ENCODE measurements around the gene MAMLD1. TPM values are rescaled to one million over a fixed set of nuclear protein-coding genes. Genes with fewer than 3 reads are reported as not detected.
A peak's percentile ranks its signal among the peaks of the same experiment; 100 is the strongest.

MAMLD1 gene
- total and polyA plus RNA-seq, 5 donors from 2014 or later = 0.14 to 1.7 (median 0.45) TPM

DNA sequence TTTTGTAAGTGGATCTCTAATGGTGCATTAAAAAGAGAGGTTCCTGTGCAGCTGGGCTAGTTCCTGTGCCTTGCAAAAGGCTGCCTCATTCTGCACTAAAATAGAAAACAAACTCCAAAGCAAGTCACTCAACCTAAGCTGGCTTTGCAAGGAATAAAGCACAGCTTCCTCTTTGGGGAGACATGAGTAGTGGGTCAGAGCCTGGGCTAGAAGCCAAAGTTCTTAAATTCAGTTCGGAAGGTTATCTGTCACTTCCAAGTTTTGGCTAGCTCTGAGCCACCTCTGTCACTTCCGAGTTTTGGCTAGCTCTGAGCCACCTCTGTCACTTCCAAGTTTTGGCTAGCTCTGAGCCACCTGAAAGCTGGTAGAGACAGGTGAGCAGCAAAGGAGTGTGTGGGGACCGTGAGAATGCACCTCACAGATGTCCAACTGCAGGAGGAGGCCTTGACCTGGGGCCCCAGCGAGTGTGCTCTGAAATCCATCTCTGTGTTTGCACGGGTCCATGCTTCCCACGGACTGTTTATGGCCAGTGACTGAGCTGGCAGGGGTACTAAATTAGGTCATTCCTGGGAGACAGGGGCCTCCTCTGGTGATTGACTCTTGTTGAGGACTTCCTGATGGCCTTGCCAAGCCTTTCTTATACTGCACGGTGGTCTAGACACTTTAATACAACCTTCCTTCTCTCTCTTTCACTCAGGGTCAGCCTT, 36.4 kb upstream of the MAMLD1 start:
- Histone ChIP-seq H3K27me3 (ENCODE audit: control insufficient read depth, insufficient read depth, low read length) (no peaks in the 10 kb centered on the region), H3K4me3 (ENCODE audit: low read depth, low read length) (no peak overlapping the region), H3K4me1 (ENCODE audit: control insufficient read depth, insufficient read depth, low read length, poor library complexity, severe bottlenecking) (no peaks in the 10 kb centered on the region), H3K27ac (ENCODE audit: insufficient read depth, low read length, poor library complexity, severe bottlenecking) (no peak overlapping the region), H3K36me3 (ENCODE audit: control insufficient read depth, insufficient read depth, low read length) (no peaks in the 10 kb centered on the region), H3K9me3 (ENCODE audit: control insufficient read depth in 2 of 2, low read length in 2 of 2) (peaks cover 0 to 3% of the 10 kb centered on the region in 2 experiments)
- Mint-ChIP-seq H3K27me3 (no peaks in the 10 kb centered on the region), H3K4me3 (peak overlapping the region in 1 of 4 donors; percentile 58), H3K4me1 (no peaks in the 10 kb centered on the region), H3K9me3 (peaks cover 0 to 1% (median 0%) of the 10 kb centered on the region in 7 donors), H3K36me3 (no peaks in the 10 kb centered on the region), H3K27ac (no peak overlapping the region)
- no peak for ATAC-seq (ENCODE audit: low read depth in 2 of 2)
- DNase-seq = no peak

DNA sequence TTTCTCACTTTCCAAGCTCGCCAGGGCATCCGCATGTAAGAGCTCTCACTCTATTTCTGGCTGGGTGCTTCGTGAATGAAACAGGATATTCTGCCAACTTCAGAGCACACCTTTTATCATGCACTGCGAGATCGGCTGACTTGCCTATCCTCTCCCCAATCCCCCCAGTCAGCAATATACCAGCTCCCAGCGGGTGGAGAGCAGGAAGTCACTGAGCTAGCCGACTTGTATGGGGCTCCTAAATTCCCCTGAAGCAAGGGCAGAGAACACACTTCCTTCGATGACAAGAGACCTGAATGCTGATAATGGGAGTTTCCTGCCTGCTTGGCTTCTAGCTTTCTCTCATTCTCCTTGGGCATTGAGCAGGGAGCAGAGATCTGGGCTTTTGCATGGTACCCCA, 33.8 kb upstream of the MAMLD1 start:
- Histone ChIP-seq H3K36me3 (ENCODE audit: control insufficient read depth, insufficient read depth, low read length) (no peaks in the 10 kb centered on the region), H3K4me1 (ENCODE audit: control insufficient read depth, insufficient read depth, low read length, poor library complexity, severe bottlenecking) (no peaks in the 10 kb centered on the region), H3K4me3 (ENCODE audit: low read depth, low read length) (no peak overlapping the region), H3K27me3 (ENCODE audit: control insufficient read depth, insufficient read depth, low read length) (no peaks in the 10 kb centered on the region), H3K9me3 (ENCODE audit: control insufficient read depth in 2 of 2, low read length in 2 of 2) (no peaks in the 10 kb centered on the region), H3K27ac (ENCODE audit: insufficient read depth, low read length, poor library complexity, severe bottlenecking) (no peak overlapping the region)
- Mint-ChIP-seq H3K27ac (no peak overlapping the region), H3K36me3 (no peaks in the 10 kb centered on the region), H3K4me1 (peaks cover 0 to 15% (median 6%) of the 10 kb centered on the region in 4 donors), H3K27me3 (no peaks in the 10 kb centered on the region), H3K4me3 (no peak overlapping the region), H3K9me3 (peaks cover 0 to 3% (median 0%) of the 10 kb centered on the region in 7 donors)
- no peak for ATAC-seq (ENCODE audit: low read depth in 2 of 2)
- DNase-seq = no peak

- Mint-ChIP-seq H3K36me3 (no peaks in the 10 kb centered on the region), H3K4me1 (peaks cover 0 to 15% (median 6%) of the 10 kb centered on the region in 4 donors), H3K4me3 (no peak overlapping the region), H3K27ac (no peak overlapping the region), H3K27me3 (no peaks in the 10 kb centered on the region), H3K9me3 (peaks cover 0 to 3% (median 0%) of the 10 kb centered on the region in 7 donors)
- Histone ChIP-seq H3K27ac (ENCODE audit: insufficient read depth, low read length, poor library complexity, severe bottlenecking) (no peak overlapping the region), H3K4me3 (ENCODE audit: low read depth, low read length) (no peak overlapping the region), H3K4me1 (ENCODE audit: control insufficient read depth, insufficient read depth, low read length, poor library complexity, severe bottlenecking) (no peaks in the 10 kb centered on the region), H3K9me3 (ENCODE audit: control insufficient read depth in 2 of 2, low read length in 2 of 2) (no peaks in the 10 kb centered on the region), H3K36me3 (ENCODE audit: control insufficient read depth, insufficient read depth, low read length) (no peaks in the 10 kb centered on the region), H3K27me3 (ENCODE audit: control insufficient read depth, insufficient read depth, low read length) (no peaks in the 10 kb centered on the region)
- no peak for DNase-seq
- no peak for ATAC-seq (ENCODE audit: low read depth in 2 of 2)
Measured at GRCh38 chrX:150329868-150330267, 33.2 kb upstream of the MAMLD1 start.

GRCh38 chrX:150332023-150332422, 31.1 kb upstream of the MAMLD1 start:
- no peak for ATAC-seq (ENCODE audit: low read depth in 2 of 2)
- H3K27me3 Mint-ChIP-seq = no peaks in the 10 kb centered on the region

GRCh38 chrX:150334100-150334499, 29.0 kb upstream of the MAMLD1 start:
- H3K9me3 ChIP-seq (ENCODE audit: control insufficient read depth in 2 of 2, low read length in 2 of 2) = no peaks in the 10 kb centered on the region
- no peaks in the 10 kb centered on the region for H3K36me3 ChIP-seq (ENCODE audit: control insufficient read depth, insufficient read depth, low read length)
- no peak overlapping the region for H3K27ac ChIP-seq (ENCODE audit: insufficient read depth, low read length, poor library complexity, severe bottlenecking)
- no peaks in the 10 kb centered on the region for H3K36me3 Mint-ChIP-seq
- H3K27me3 ChIP-seq (ENCODE audit: control insufficient read depth, insufficient read depth, low read length) = no peaks in the 10 kb centered on the region
- peaks cover 0 to 15% (median 6%) of the 10 kb centered on the region in 4 donors for H3K4me1 Mint-ChIP-seq
- ATAC-seq (ENCODE audit: low read depth in 2 of 2) = no peak
- no peak overlapping the region for H3K27ac Mint-ChIP-seq
- H3K4me1 ChIP-seq (ENCODE audit: control insufficient read depth, insufficient read depth, low read length, poor library complexity, severe bottlenecking) = no peaks in the 10 kb centered on the region
- no peak overlapping the region for H3K4me3 ChIP-seq (ENCODE audit: low read depth, low read length)
- H3K4me3 Mint-ChIP-seq = no peak overlapping the region
- peaks cover 0 to 3% (median 0%) of the 10 kb centered on the region in 7 donors for H3K9me3 Mint-ChIP-seq
- H3K27me3 Mint-ChIP-seq = no peaks in the 10 kb centered on the region
- DNase-seq = no peak

More at GRCh38 chrX:150332023-150332422, 31.1 kb upstream of the MAMLD1 start:
- no peak overlapping the region for H3K4me3 ChIP-seq (ENCODE audit: low read depth, low read length)
- no peaks in the 10 kb centered on the region for H3K4me1 ChIP-seq (ENCODE audit: control insufficient read depth, insufficient read depth, low read length, poor library complexity, severe bottlenecking)
- Mint-ChIP-seq H3K4me1 (peaks cover 0 to 15% (median 6%) of the 10 kb centered on the region in 4 donors), H3K9me3 (peaks cover 0 to 3% (median 0%) of the 10 kb centered on the region in 7 donors), H3K4me3 (no peak overlapping the region), H3K36me3 (no peaks in the 10 kb centered on the region), H3K27ac (no peak overlapping the region)
- no peaks in the 10 kb centered on the region for H3K36me3 ChIP-seq (ENCODE audit: control insufficient read depth, insufficient read depth, low read length)
- H3K27me3 ChIP-seq (ENCODE audit: control insufficient read depth, insufficient read depth, low read length) = no peaks in the 10 kb centered on the region
- DNase-seq = no peak
- H3K27ac ChIP-seq (ENCODE audit: insufficient read depth, low read length, poor library complexity, severe bottlenecking) = no peak overlapping the region
- H3K9me3 ChIP-seq (ENCODE audit: control insufficient read depth in 2 of 2, low read length in 2 of 2) = no peaks in the 10 kb centered on the region

GRCh38 chrX:150334981-150335380, 28.1 kb upstream of the MAMLD1 start:
- Mint-ChIP-seq H3K27me3 (no peaks in the 10 kb centered on the region), H3K27ac (no peak overlapping the region), H3K36me3 (no peaks in the 10 kb centered on the region), H3K4me1 (peaks cover 0 to 15% (median 6%) of the 10 kb centered on the region in 4 donors), H3K4me3 (no peak overlapping the region), H3K9me3 (peaks cover 0 to 3% (median 0%) of the 10 kb centered on the region in 7 donors)
- H3K36me3 ChIP-seq (ENCODE audit: control insufficient read depth, insufficient read depth, low read length) = no peaks in the 10 kb centered on the region
- H3K4me1 ChIP-seq (ENCODE audit: control insufficient read depth, insufficient read depth, low read length, poor library complexity, severe bottlenecking) = no peaks in the 10 kb centered on the region
- no peak overlapping the region for H3K27ac ChIP-seq (ENCODE audit: insufficient read depth, low read length, poor library complexity, severe bottlenecking)
- DNase-seq (no peak), ATAC-seq (ENCODE audit: low read depth in 2 of 2) (no peak)
- H3K4me3 ChIP-seq (ENCODE audit: low read depth, low read length) = no peak overlapping the region
- no peaks in the 10 kb centered on the region for H3K27me3 ChIP-seq (ENCODE audit: control insufficient read depth, insufficient read depth, low read length)
- no peaks in the 10 kb centered on the region for H3K9me3 ChIP-seq (ENCODE audit: control insufficient read depth in 2 of 2, low read length in 2 of 2)

DNA sequence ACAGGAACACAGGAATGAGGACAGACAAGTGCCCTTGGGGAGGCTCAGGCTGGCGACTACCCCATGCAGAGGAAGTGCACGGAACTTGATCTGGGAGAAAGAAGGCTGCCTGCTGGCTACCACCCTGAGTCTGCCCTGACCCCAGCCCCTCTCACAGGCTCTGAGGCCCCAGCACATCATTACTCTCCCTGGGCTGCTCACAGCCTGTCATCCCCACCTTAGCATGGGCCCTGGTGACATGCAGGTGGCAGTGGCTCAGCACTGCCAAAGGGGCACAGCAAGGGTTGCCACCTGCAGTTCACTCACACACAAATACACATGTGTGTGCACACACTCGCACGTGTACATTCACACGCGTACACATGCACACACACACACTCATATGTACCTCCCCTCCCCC, 26.1 kb upstream of the MAMLD1 start:
- no peak overlapping the region for H3K4me3 Mint-ChIP-seq

DNA sequence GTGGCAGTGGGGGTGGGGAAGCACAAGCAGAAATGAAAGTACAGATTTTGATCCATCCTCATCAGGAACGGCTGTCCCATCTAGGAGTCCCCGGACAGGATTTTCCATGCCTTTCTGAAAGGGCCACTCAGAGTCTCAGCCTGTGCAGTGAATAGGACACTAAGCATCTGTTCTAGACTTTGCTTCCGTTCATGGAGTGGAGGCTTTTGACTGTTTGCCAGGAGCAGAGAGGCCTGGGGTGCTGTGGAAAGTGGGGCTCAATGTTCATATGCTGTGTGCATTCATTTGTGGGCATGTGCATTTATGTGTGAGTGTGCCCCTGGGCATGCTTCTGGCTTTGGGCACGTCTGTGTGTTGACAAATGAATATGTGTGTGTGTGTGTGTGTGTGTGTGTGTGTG, 25.6 kb upstream of the MAMLD1 start:
- no peaks in the 10 kb centered on the region for H3K9me3 ChIP-seq (ENCODE audit: control insufficient read depth in 2 of 2, low read length in 2 of 2)
- no peak overlapping the region for H3K27ac ChIP-seq (ENCODE audit: insufficient read depth, low read length, poor library complexity, severe bottlenecking)
- no peak for ATAC-seq (ENCODE audit: low read depth in 2 of 2)
- H3K27ac Mint-ChIP-seq = no peak overlapping the region
- no peak for DNase-seq
- peaks cover 0 to 3% (median 0%) of the 10 kb centered on the region in 7 donors for H3K9me3 Mint-ChIP-seq
- no peaks in the 10 kb centered on the region for H3K36me3 ChIP-seq (ENCODE audit: control insufficient read depth, insufficient read depth, low read length)
- H3K27me3 Mint-ChIP-seq = no peaks in the 10 kb centered on the region
- H3K36me3 Mint-ChIP-seq = no peaks in the 10 kb centered on the region
- H3K4me3 Mint-ChIP-seq = no peak overlapping the region
- H3K4me3 ChIP-seq (ENCODE audit: low read depth, low read length) = no peak overlapping the region
- peaks cover 0 to 14% (median 6%) of the 10 kb centered on the region in 4 donors for H3K4me1 Mint-ChIP-seq
- no peaks in the 10 kb centered on the region for H3K27me3 ChIP-seq (ENCODE audit: control insufficient read depth, insufficient read depth, low read length)
- no peaks in the 10 kb centered on the region for H3K4me1 ChIP-seq (ENCODE audit: control insufficient read depth, insufficient read depth, low read length, poor library complexity, severe bottlenecking)

More for the DNA sequence above, 26.1 kb upstream of the MAMLD1 start:
- no peaks in the 10 kb centered on the region for H3K9me3 ChIP-seq (ENCODE audit: control insufficient read depth in 2 of 2, low read length in 2 of 2)
- H3K4me1 ChIP-seq (ENCODE audit: control insufficient read depth, insufficient read depth, low read length, poor library complexity, severe bottlenecking) = no peaks in the 10 kb centered on the region
- H3K9me3 Mint-ChIP-seq = peaks cover 0 to 3% (median 0%) of the 10 kb centered on the region in 7 donors
- H3K27ac ChIP-seq (ENCODE audit: insufficient read depth, low read length, poor library complexity, severe bottlenecking) = no peak overlapping the region
- no peak overlapping the region for H3K4me3 ChIP-seq (ENCODE audit: low read depth, low read length)
- no peak overlapping the region for H3K27ac Mint-ChIP-seq
- H3K4me1 Mint-ChIP-seq = peaks cover 0 to 15% (median 6%) of the 10 kb centered on the region in 4 donors
- no peak for DNase-seq
- no peaks in the 10 kb centered on the region for H3K27me3 ChIP-seq (ENCODE audit: control insufficient read depth, insufficient read depth, low read length)
- no peaks in the 10 kb centered on the region for H3K36me3 Mint-ChIP-seq
- no peaks in the 10 kb centered on the region for H3K36me3 ChIP-seq (ENCODE audit: control insufficient read depth, insufficient read depth, low read length)
- ATAC-seq (ENCODE audit: low read depth in 2 of 2) = no peak
- H3K27me3 Mint-ChIP-seq = no peaks in the 10 kb centered on the region
